HUES64 (cell line): ENCODE data around the gene MSI2.

Experiments
- H3K27ac ChIP-seq: 2 replicates; pipeline ENCODE4 v1.7.0; 2013; ENCODE audit warnings: low read depth, low read length, inconsistent platforms
- H3K27me3 ChIP-seq: 2 replicates; pipeline ENCODE4 v1.6.1; 2013; ENCODE audit warnings: mild to moderate bottlenecking, low read length; ENCODE audit not compliant: insufficient read depth
- H3K36me3 ChIP-seq: 2 replicates; pipeline ENCODE4 v1.6.1; 2013; ENCODE audit warnings: mild to moderate bottlenecking, low read length; ENCODE audit not compliant: insufficient read depth
- H3K4me1 ChIP-seq: 2 replicates; pipeline ENCODE4 v1.6.1; 2013; ENCODE audit warnings: mild to moderate bottlenecking, low read length, moderate library complexity; ENCODE audit not compliant: insufficient read depth
- H3K4me3 ChIP-seq: 2 replicates; pipeline ENCODE4 v1.5.1; 2013; ENCODE audit warnings: mild to moderate bottlenecking, low read length, moderate library complexity
- H3K9ac ChIP-seq: 2 replicates; pipeline ENCODE4 v1.6.1; 2013; ENCODE audit warnings: mild to moderate bottlenecking, low read depth, low read length
- H3K9me3 ChIP-seq: 2 replicates; pipeline ENCODE4 v1.6.1; 2013; ENCODE audit warnings: low read depth, low read length; ENCODE audit not compliant: insufficient read depth
- WGBS: fragments of 150-250, 120-280 bp; methylation state at CpG from one replicate; pipeline ENCODE4 v1.1.7; 2013; ENCODE audit warnings: missing lambda C conversion rate; 5-methylcytosine and 5-hydroxymethylcytosine counted together

MSI2 gene

DNA sequence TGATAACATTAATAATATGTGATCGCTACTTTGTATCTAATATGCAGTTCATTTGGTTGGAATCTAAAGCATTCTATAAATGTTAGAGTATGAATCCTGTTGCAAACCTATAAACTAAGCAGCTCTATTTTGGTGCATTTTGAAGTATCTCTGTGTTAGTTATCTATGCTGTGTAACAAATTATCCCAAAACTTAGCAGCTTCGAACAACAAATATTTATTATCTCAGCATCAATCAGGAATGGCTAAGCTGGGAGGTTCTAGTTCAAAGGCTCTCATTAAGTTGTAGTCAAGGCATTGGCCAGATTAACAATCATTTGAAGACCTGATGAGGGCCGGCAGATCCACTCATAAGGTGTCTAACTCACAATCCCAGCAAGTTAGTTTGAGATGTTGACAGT lies 10.1 kb upstream of the MSI2 start:
- Histone ChIP-seq H3K4me3 (no peak overlapping the region), H3K9ac (no peak overlapping the region), H3K36me3 (no peaks in the 10 kb centered on the region), H3K9me3 (peaks cover 10% of the 10 kb centered on the region; the same call in 1 of the 2 replicates), H3K27me3 (no peaks in the 10 kb centered on the region), H3K4me1 (no peaks in the 10 kb centered on the region), H3K27ac (no peak overlapping the region)
- WGBS = 84% methylated on average over 2 of the region's 3 CpGs

DNA sequence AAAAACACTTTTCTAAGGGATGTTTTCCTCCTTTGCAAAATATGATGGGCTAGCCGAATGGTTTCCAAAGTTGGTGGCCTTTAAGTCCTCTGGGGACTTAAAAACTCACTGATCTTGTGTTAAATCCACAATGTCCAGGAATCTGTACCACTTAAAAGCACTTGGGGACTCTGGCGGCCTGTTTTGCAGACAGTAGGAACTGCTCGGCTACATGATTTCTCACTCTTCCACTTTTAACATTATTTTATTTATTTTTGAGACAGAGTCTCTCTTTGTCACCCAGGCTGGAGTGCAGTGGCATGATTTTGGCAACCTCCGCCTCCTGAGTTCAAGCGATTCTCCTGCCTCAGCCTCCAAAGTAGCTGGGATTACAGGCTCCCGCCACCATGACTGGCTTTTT lies 9.1 kb upstream of the MSI2 start:
- Histone ChIP-seq H3K9me3 (peaks cover 16% of the 10 kb centered on the region; the same call in 1 of the 2 replicates), H3K4me3 (no peak overlapping the region), H3K4me1 (no peaks in the 10 kb centered on the region), H3K36me3 (no peaks in the 10 kb centered on the region), H3K27ac (no peak overlapping the region), H3K27me3 (no peaks in the 10 kb centered on the region), H3K9ac (no peak overlapping the region)
- 88% methylated on average over 6 of the region's 6 CpGs for WGBS

DNA sequence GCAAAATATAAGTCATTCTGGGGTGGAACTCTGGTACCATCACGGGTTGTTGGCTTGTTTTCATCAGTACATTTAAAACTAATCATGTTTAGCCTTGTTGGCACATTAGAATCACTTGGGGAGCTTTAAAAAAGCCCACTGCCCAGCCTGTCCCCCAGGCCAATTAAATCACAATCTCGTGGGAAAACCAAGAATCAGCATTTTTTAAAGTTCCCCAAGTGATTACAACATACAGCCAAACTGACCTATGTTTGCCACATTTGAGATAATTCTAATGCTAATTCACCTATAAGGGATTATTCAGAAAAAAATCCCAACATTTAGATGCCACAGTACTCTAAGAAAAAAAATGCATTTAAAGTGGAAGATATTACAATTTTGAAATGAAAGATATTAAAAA lies 8.4 kb upstream of the MSI2 start:
- H3K9me3 ChIP-seq = peaks cover 16% of the 10 kb centered on the region; the same call in 1 of the 2 replicates
- H3K4me1 ChIP-seq = no peaks in the 10 kb centered on the region
- no peaks in the 10 kb centered on the region for H3K36me3 ChIP-seq
- no peak overlapping the region for H3K9ac ChIP-seq
- H3K27ac ChIP-seq = no peak overlapping the region
- no peak overlapping the region for H3K4me3 ChIP-seq
- whole genome bisulfite sequencing = 91% methylated on average over 2 of the region's 2 CpGs
- no peaks in the 10 kb centered on the region for H3K27me3 ChIP-seq

DNA sequence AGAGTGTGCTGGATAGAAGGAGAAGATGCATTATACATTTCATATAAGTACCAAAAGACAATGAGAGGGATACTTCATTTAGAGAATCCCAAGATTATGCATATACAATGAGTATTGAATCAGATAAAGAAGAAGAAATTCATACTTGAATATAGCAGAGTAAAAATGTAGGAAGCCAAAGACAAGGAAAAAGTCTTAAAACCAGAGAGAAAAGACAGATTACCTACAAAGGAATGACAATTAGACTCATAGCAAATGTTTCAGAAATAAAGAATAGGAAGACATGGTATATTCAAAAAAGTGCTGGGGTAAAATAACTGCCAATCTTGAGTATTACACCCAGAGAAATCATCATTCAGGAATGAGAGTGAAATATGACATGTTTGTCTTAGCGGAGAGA lies 6.8 kb upstream of the MSI2 start:
- peaks cover 16% of the 10 kb centered on the region; the same call in 1 of the 2 replicates for H3K9me3 ChIP-seq
- no peaks in the 10 kb centered on the region for H3K36me3 ChIP-seq
- H3K9ac ChIP-seq = no peak overlapping the region
- WGBS = 100% methylated on average over 1 of the region's 1 CpG
- no peak overlapping the region for H3K4me3 ChIP-seq
- peaks cover 5% of the 10 kb centered on the region for H3K4me1 ChIP-seq
- H3K27me3 ChIP-seq = peaks cover 1% of the 10 kb centered on the region; the same call in 1 of the 2 replicates
- no peak overlapping the region for H3K27ac ChIP-seq

DNA sequence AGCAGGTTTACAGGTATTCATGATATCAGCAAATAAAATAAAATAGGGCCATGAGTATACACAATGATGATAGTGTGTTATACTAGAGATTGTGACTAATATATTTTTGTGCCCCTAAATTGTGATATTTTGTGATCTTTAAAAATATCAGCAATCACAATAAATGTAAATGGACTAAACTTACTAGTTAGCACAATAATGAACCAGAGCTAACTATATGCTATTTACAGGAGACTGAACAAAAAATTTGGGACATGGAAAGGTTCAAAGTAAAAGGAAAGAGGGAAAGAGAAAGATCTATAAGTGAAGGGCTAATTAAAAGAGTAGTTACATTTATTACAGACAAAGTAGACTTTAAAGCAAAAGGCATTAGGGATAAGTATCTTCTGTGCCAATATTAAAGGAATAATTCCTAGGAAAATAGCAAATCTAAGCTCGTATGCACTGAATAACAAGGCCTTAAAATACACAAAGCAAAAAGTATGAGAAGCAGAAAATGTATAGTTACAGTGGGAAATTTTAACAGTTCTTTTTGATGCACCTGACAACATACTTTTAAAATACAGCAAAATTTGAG lies 5.0 kb upstream of the MSI2 start:
- no peak overlapping the region for H3K27ac ChIP-seq
- no peak overlapping the region for H3K4me3 ChIP-seq
- WGBS = no CpG with 5 or more reads among the region's 1 CpG
- no peaks in the 10 kb centered on the region for H3K36me3 ChIP-seq
- H3K9me3 ChIP-seq = peaks cover 16% of the 10 kb centered on the region; the same call in 1 of the 2 replicates
- peaks cover 15% of the 10 kb centered on the region for H3K27me3 ChIP-seq
- peaks cover 7% of the 10 kb centered on the region for H3K4me1 ChIP-seq
- no peak overlapping the region for H3K9ac ChIP-seq

DNA sequence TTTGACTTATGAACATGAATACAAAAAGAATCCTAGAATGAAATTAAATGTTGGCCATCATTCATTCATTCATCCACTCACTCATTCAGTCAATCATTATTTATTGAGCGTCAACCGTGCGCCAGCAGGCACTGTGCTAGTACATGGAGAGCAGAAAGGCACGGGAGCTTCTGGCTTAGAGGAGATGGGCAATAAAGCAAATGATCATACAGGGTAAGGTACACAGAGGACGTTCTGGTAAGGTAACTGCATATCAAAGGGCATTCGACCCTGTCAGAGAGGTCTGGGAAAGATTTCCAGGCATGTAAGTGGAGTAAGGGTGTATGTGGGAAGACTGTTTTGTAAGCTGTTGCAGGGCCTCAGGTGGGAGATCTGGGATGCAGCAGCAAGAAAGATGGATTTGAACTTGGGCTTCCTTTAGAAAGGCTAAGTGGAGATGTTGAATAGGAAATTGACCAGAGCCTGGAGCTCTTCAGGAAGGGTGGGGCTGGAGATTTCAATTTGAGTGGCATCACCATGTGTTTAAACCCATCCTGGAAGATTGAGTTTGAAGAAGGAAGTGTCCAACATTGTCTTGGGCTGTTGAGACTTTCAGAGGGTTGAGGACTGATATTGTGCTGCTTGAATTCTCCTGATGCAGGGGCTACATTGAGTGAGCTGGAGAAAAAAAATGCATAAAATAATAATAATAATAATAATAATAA lies 2.8 kb upstream of the MSI2 start:
- 68% methylated on average over 6 of the region's 6 CpGs for WGBS
- H3K4me1 ChIP-seq = peaks cover 10% of the 10 kb centered on the region
- no peak overlapping the region for H3K4me3 ChIP-seq
- H3K36me3 ChIP-seq = no peaks in the 10 kb centered on the region
- H3K9ac ChIP-seq = no peak overlapping the region
- peaks cover 15% of the 10 kb centered on the region for H3K27me3 ChIP-seq
- peaks cover 16% of the 10 kb centered on the region; the same call in 1 of the 2 replicates for H3K9me3 ChIP-seq
- no peak overlapping the region for H3K27ac ChIP-seq

DNA sequence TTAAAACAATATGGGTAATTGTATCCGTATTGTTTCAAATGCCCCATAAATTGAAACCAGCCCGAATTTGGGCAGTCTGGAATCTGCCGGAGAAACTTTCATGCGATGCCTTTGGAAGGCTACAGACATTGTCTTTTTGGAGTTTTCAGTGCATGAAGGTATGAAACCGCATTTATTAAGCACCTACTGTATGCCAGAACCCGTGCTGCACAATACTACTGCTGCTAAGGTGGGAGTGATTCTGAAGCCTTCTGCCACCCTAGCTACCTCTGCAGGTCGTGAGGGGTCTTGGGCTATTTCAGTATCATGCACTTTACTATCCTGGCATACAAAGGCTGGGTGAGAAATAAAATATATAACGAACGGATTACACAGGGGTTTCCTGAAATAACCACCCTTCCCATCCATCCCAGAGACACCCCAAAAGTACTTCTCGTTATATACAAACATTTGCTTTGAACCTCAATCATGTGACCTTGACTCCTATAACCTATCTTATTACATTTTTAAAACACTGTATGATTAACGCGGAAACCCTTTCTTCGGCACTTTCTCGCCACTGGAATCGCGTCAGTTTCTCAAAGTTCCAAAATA lies 1.0 kb upstream of the MSI2 start:
- Histone ChIP-seq H3K4me1 (peaks cover 28% of the 10 kb centered on the region), H3K9ac (peak overlapping the region; percentile 66; the same call in 1 of the 2 replicates), H3K36me3 (0 out of 2 replicates have a peak, but pooled peaks cover 2% of the 10 kb centered on the region), H3K27me3 (peaks cover 20% of the 10 kb centered on the region), H3K4me3 (peak overlapping the region; percentile 82), H3K27ac (peak overlapping the region; percentile 75; the same call in 1 of the 2 replicates), H3K9me3 (peaks cover 12% of the 10 kb centered on the region; the same call in 1 of the 2 replicates)
- WGBS = 44% methylated on average over 16 of the region's 16 CpGs

DNA sequence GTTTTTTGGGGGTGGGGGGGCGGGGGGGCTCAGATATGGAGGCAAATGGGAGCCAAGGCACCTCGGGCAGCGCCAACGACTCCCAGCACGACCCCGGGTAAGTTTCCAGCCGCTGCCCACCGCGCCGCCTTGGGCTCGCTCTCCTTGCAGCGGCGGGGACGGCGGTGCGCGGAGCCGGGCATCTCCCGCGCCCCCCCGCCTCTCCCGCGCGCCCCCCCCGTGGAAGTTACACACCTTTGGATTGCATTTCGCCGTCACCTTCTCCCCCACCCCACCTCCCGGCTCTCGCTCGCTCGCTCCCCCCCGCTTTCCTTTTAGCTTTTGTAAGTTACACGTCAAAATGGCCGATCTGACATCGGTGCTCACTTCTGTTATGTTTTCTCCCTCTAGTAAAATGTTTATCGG lies 387 bp downstream of the MSI2 start:
- H3K4me1 ChIP-seq = peaks cover 42% of the 10 kb centered on the region
- no peak overlapping the region; the same call in 1 of the 2 replicates for H3K27ac ChIP-seq
- H3K27me3 ChIP-seq = peaks cover 23% of the 10 kb centered on the region
- under 1% methylated on average over 36 of the region's 36 CpGs for WGBS
- peak overlapping the region; percentile 71 for H3K4me3 ChIP-seq
- H3K9ac ChIP-seq = peak overlapping the region; percentile 70
- H3K36me3 ChIP-seq = peaks cover 14% of the 10 kb centered on the region
- peaks cover 2% of the 10 kb centered on the region; the same call in 1 of the 2 replicates for H3K9me3 ChIP-seq

DNA sequence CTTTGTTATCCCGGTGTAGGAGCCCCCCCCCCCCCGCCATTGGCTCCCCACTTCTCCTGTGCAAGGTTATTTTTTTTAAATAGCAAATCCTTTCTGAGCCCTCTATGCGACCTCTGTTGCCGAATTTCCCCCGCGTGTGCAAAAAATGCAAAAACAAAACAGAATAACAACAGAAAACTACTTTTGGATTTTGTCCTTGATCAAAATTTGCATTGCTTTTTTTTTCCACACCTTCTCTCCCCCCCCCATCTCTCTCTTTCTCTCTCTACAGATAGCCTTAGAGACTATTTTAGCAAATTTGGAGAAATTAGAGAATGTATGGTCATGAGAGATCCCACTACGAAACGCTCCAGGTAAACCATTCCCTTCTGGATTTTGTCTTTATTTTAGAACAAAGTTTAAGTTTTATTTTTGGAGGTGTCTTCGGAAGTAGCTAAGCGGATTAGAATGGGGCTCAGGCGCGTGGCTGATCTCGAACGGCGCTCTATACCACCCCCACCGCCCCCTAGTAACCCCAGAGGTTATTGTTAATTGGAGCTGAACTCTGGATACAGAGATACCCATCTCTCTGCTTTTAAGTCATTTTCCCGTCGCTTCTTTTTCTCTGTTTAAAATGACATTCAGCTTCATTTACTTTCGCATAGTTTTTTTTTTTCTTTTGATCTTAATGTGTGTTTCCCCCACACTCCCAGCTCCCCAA lies 1.0 kb downstream of the MSI2 start:
- Histone ChIP-seq H3K4me3 (peak overlapping the region; percentile 71), H3K27ac (peak overlapping the region; percentile 70), H3K4me1 (peaks cover 43% of the 10 kb centered on the region), H3K36me3 (peaks cover 20% of the 10 kb centered on the region), H3K9me3 (no peaks in the 10 kb centered on the region), H3K9ac (peak overlapping the region; percentile 70), H3K27me3 (peaks cover 23% of the 10 kb centered on the region)
- WGBS = 1% methylated on average over 12 of the region's 19 CpGs

DNA sequence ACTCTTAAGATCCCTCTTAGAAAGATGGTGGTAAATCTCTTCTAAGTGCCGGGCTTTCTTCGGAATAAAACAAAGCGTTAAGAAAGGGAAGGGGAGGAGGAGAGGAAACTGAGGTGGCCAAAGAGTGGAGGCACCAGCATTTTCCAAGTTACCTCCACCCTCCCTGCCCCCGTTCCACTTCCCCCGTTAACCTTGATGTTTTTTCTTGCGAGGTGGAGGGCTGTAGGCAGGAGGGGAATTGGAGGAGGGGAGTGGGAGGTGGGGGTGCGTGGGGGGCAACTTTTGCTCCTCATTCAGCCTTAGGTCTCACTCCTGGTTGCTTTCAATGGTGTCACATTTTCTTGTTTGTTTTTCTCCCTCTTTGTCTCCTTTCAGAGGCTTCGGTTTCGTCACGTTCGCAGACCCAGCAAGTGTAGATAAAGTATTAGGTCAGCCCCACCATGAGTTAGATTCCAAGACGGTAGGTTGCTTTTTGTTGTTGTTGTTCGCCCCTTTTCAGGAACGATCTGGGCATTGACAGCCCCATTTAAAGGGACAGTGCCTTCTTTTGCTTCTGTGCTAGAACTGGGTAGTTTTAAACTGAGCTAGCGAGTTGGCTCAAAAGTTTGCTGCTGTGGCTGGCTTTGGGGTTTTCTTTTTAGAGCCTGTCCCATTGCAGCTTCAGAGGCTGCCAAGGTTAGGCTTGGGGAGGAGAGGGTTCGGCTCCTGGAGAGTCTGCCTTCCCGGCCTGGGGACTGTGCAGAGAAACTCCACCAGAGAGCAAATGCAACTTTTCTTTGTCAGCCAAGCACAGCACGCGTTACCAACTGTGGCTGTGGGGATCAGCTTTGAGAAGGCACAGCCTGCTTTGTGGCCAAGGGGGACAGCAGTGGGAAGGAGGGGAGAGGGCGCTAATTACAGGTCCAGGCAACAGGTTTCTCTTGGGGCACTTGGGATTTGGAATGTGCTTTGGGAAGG lies 1.9 kb downstream of the MSI2 start:
- H3K36me3 ChIP-seq = peaks cover 29% of the 10 kb centered on the region
- H3K27me3 ChIP-seq = peaks cover 23% of the 10 kb centered on the region
- peak overlapping the region; percentile 70 for H3K9ac ChIP-seq
- H3K4me3 ChIP-seq = peak overlapping the region; percentile 71
- H3K27ac ChIP-seq = peak overlapping the region; percentile 70
- 4% methylated on average over 17 of the region's 20 CpGs for WGBS
- H3K4me1 ChIP-seq = peaks cover 44% of the 10 kb centered on the region
- no peaks in the 10 kb centered on the region for H3K9me3 ChIP-seq
